K562 (cell line): Measurements from ENCODE around the gene MSGN1. TPM values are rescaled to one million over a fixed set of nuclear protein-coding genes. Genes with fewer than 3 reads are reported as not detected.

Experiments used
- ATAC-seq: fragments of 200-7000 bp; cut with Tn5 transposase; 3 replicates; pipeline ENCODE4 v1.9.1; 2020; ENCODE audit warnings: moderate library complexity
- BruUV-seq: library from RNA; stranded (reverse); fragments of 400-500 nt; replicated peaks from 2 replicates; lab custom pipeline; 2021; lab: Mats Ljungman, UMichigan
- CTCF ChIA-PET: fragments of 300-600 bp; formaldehyde crosslinking; extraction: SDS; loops from one replicate; lab custom pipeline; 2021; ENCODE audit warnings: low intra/inter-chr PET ratio; lab: Yijun Ruan, JAX
- POLR2A ChIA-PET: fragments of 300-600, 350-650 bp; sonication (Branson Sonifier 250); formaldehyde crosslinking; extraction: SDS; loops from one replicate; lab custom pipeline; 2021; ENCODE audit warnings: antibody characterized with exemption, inconsistent platforms; lab: Yijun Ruan, JAX
- DNase-seq, 4 experiments: peaks; one replicate each; pipeline versions ENCODE4 v3.0.0 to v3.0.0-alpha.2; 2011 to 2018; ENCODE audit warnings: low spot score in 3 of 4, mixed read lengths in 3 of 4; ENCODE audit errors: extremely low read depth in 1 of 4
- FAIRE-seq: peaks from 2 replicates; lab custom pipeline; 2011; peaks lifted over from hg19 to GRCh38; lab: Jason Lieb, UNC
- H2AFZ ChIP-seq: 2 replicates; pipeline ENCODE4 v1.6.0; 2011; ENCODE audit warnings: low read depth, low read length, control low read depth, inconsistent platforms
- H3K27ac ChIP-seq: fragments of 200-600 bp; 3 replicates; pipeline ENCODE4 v1.8.0; 2011; ENCODE audit warnings: low read depth, mild to moderate bottlenecking, control low read depth, inconsistent platforms, low read length, moderate library complexity, mixed read lengths; ENCODE audit errors: extremely low read depth
- H3K27me3 ChIP-seq, 2 experiments: fragments of 300-600 bp in 1 of 2; 2 replicates in 1 of 2; 3 replicates in 1 of 2; pipeline versions ENCODE4 v1.6.0 to v1.8.0; 2011; ENCODE audit warnings: inconsistent platforms in 2 of 2, low read length in 2 of 2, mild to moderate bottlenecking in 1 of 2, mixed read lengths in 1 of 2, moderate library complexity in 1 of 2; ENCODE audit not compliant: control insufficient read depth in 2 of 2, insufficient read depth in 2 of 2
- H3K36me3 ChIP-seq: fragments of 300-600 bp; 3 replicates; pipeline ENCODE4 v1.8.0; 2011; ENCODE audit warnings: mild to moderate bottlenecking, low read length, inconsistent platforms; ENCODE audit not compliant: control insufficient read depth, insufficient read depth
- H3K4me1 ChIP-seq, 2 experiments: fragments of 200-600 bp in 1 of 2; replicated peaks in 1 of 2; 2 replicates in 1 of 2; 3 replicates in 1 of 2; pipeline versions ENCODE4 v1.5.1 to v1.8.0; 2011; ENCODE audit warnings: inconsistent platforms in 2 of 2, low read length in 2 of 2, mild to moderate bottlenecking in 1 of 2, mixed read lengths in 1 of 2, moderate library complexity in 1 of 2; ENCODE audit not compliant: control insufficient read depth in 2 of 2, insufficient read depth in 2 of 2
- H3K4me2 ChIP-seq: 2 replicates; pipeline ENCODE4 v1.6.1; 2011; ENCODE audit warnings: low read length, control low read depth, inconsistent platforms, mixed read lengths; ENCODE audit not compliant: insufficient read depth
- H3K4me3 ChIP-seq: fragments of 200-600 bp; sonication (generic), shearing (Covaris generic); 2 replicates; pipeline ENCODE4 v1.5.1; 2016; ENCODE audit warnings: control low read depth, inconsistent platforms
- H3K79me2 ChIP-seq: fragments of 200-600 bp; 3 replicates; pipeline ENCODE4 v1.8.0; 2011; ENCODE audit warnings: low read length, inconsistent platforms; ENCODE audit not compliant: control insufficient read depth, insufficient read depth
- H3K9ac ChIP-seq, 2 experiments: 2 replicates each; pipeline versions ENCODE4 v1.6.0 to v1.6.1; 2011; ENCODE audit warnings: low read depth in 2 of 2, low read length in 2 of 2, control low read depth in 1 of 2, inconsistent platforms in 1 of 2, mild to moderate bottlenecking in 1 of 2, mixed read lengths in 1 of 2; ENCODE audit not compliant: insufficient read depth in 1 of 2
- H3K9me1 ChIP-seq: one replicate; pipeline ENCODE4 v1.6.0; 2011; ENCODE audit warnings: inconsistent platforms, mild to moderate bottlenecking, low read length, moderate library complexity; ENCODE audit not compliant: control insufficient read depth, insufficient read depth
- H3K9me3 ChIP-seq: replicated peaks from 2 replicates; pipeline ENCODE4 v1.5.1; 2011; ENCODE audit warnings: low read depth, low read length, inconsistent platforms; ENCODE audit not compliant: control insufficient read depth, insufficient read depth
- H4K20me1 ChIP-seq: replicated peaks from 2 replicates; pipeline ENCODE4 v1.6.1; 2011; ENCODE audit warnings: low read length, inconsistent platforms, mixed read lengths; ENCODE audit not compliant: control insufficient read depth, insufficient read depth
- ELF2 ChIP-seq: fragments of 250-450 bp; sonication (Bioruptor Pico); IDR thresholded peaks from 2 replicates; pipeline ENCODE4 v1.5.0; 2021; ENCODE audit warnings: mild to moderate bottlenecking
- ESRRB ChIP-seq: fragments of 250-450 bp; sonication (Bioruptor Pico); IDR thresholded peaks from 2 replicates; pipeline ENCODE4 v1.5.0; 2020; ENCODE audit warnings: mild to moderate bottlenecking, moderate library complexity, borderline replicate concordance
- JUNB ChIP-seq: fragments of 450-650 bp; formaldehyde crosslinking; conservative IDR thresholded peaks from 2 replicates; pipeline ENCODE4 v1.4.0; 2020; ENCODE audit warnings: mild to moderate bottlenecking
- NBN ChIP-seq: fragments of 450-650 bp; IDR thresholded peaks from 2 replicates; pipeline ENCODE4 v1.6.1; 2016; ENCODE audit warnings: low read depth, mild to moderate bottlenecking
- TAF1 ChIP-seq: IDR thresholded peaks from 2 replicates; pipeline ENCODE4 v1.6.1; 2011; ENCODE audit warnings: mild to moderate bottlenecking, low read length, moderate library complexity; ENCODE audit not compliant: insufficient read depth, control insufficient read depth, severe bottlenecking; ENCODE audit errors: extremely low read depth
- ZNF316 ChIP-seq: fragments of 450-650 bp; IDR thresholded peaks from 2 replicates; pipeline ENCODE4 v1.6.1; 2016
- ZNF324 ChIP-seq: fragments of 250-450 bp; sonication (Bioruptor Pico); IDR thresholded peaks from 2 replicates; pipeline ENCODE4 v1.4.0; 2020; ENCODE audit warnings: mild to moderate bottlenecking
- WGBS: fragments of 100-300 bp; shearing (Covaris generic); methylation state at CpG from one replicate; pipeline ENCODE4 v1.1.6; 2016; ENCODE audit warnings: low coverage, mixed read lengths; ENCODE audit not compliant: insufficient coverage; ENCODE audit errors: missing lambda C conversion rate; 5-methylcytosine and 5-hydroxymethylcytosine counted together
- in situ Hi-C: fragments of 300-500 bp; cut with MboI; formaldehyde crosslinking; loops from 4 replicates; pipeline ENCODE4 v1.15.0; 2018; ENCODE audit warnings: inconsistent platforms, mixed read lengths
- intact Hi-C: fragments of 100-400 bp; cut with micrococcal nuclease; formaldehyde crosslinking; loops from 2 replicates; pipeline ENCODE4 v1.14.2; 2022
- polyA plus RNA-seq, 8 experiments: library from polyadenylated mRNA; depleted of rRNA in 4 of 8; stranded (reverse) in 5 of 8; unstranded in 3 of 8; fragments of >200 nt; fragmentation: Nextera tagmentation in 2 of 8; fragmentation: Illumina TruSeq in 1 of 8; extraction: Ambion mirVana in 2 of 8; extraction: Trizol in 1 of 8; gene quantifications; 2 replicates each; pipeline versions ENCODE4 v1.2.1 to v1.2.3, GENCODE V29; 2011 to 2014; ENCODE audit warnings: inconsistent platforms in 1 of 8, missing spikeins in 1 of 8
- total RNA-seq, 7 experiments: library from RNA; depleted of rRNA in 6 of 7; stranded (reverse); fragments of >200 nt in 6 of 7; fragmentation: Illumina TruSeq in 2 of 7; extraction: Trizol in 2 of 7; gene quantifications; 2 replicates each; pipeline versions ENCODE4 v1.2.1 to v1.2.3, GENCODE V29; 2011 to 2021; ENCODE audit warnings: low replicate concordance in 1 of 7
- TF ChIP-seq, protein P1 (sequence below): fragments of 450-650 bp; formaldehyde crosslinking; IDR thresholded peaks from 2 replicates; pipeline ENCODE4 v1.4.0; 2020; ENCODE audit warnings: mild to moderate bottlenecking, moderate library complexity

MSGN1 gene
- total and polyA plus RNA-seq, 9 of the 15 experiments (the other 6 are each of a cell fraction or from before 2014, with no cell fraction given), result not detected

DNA sequence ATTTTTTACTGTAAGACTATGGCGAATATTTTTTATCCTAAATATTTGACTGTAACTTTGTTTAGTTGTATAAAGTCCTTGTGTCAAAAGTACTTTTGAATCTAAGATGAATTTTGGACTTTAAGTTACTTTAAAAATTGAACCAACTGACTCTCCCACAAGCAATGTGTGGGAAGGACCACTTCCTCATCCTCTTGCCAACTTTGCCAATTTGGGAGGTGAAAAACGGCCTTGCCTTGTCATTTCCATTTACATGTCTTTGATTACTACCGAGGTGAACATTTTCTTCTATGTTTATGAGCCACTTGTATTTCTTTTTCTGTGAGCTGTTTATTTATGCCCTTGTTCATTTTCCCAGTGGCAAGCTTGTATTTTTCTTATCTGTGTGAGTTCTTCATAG is 12.8 kb upstream of the MSGN1 start:
- Histone ChIP-seq H3K79me2 (no peaks in the 10 kb centered on the region), H3K4me1 (no peaks in the 10 kb centered on the region), H3K4me2 (no peak overlapping the region), H3K27ac (no peak overlapping the region), H4K20me1 (no peaks in the 10 kb centered on the region), H3K9me1 (no peaks in the 10 kb centered on the region), H3K36me3 (no peaks in the 10 kb centered on the region)
- no peak for ATAC-seq
- ChIA-PET POLR2A (no interaction called here), CTCF (interaction anchor here (0.6 kb wide), 1 partner anchor 75 kb away, joined by 4 read pairs; the partner anchor contains the start of gene KCNS3)
- BruUV-seq, result no TSS peak
- FAIRE-seq, result no peak
- 0% methylated on average over 3 of the region's 3 CpGs for WGBS
- no peak for TF ChIP-seq JUNB (CRISPR knock-in tag)
- no peak for TF ChIP-seq ZNF324 (CRISPR knock-in tag)
- TF ChIP-seq TAF1, result no peak
- TF ChIP-seq NBN, result no peak
- no peak for TF ChIP-seq ESRRB (CRISPR knock-in tag)
- no peak for TF ChIP-seq ZNF316
- TF ChIP-seq, protein P1, sequence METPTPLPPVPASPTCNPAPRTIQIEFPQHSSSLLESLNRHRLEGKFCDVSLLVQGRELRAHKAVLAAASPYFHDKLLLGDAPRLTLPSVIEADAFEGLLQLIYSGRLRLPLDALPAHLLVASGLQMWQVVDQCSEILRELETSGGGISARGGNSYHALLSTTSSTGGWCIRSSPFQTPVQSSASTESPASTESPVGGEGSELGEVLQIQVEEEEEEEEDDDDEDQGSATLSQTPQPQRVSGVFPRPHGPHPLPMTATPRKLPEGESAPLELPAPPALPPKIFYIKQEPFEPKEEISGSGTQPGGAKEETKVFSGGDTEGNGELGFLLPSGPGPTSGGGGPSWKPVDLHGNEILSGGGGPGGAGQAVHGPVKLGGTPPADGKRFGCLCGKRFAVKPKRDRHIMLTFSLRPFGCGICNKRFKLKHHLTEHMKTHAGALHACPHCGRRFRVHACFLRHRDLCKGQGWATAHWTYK, result no peak
- no peak for TF ChIP-seq ELF2 (CRISPR knock-in tag)
- TF ChIP-seq, all 486 proteins: peak for 0
- DNase-seq, result no peak
- no peak overlapping the region for H3K4me3 ChIP-seq
- intact Hi-C loops (no loop called here), in situ Hi-C loops (no loop called here)
- no peak overlapping the region for H2AFZ ChIP-seq
- H3K27me3 ChIP-seq, result peaks cover 7 to 18% of the 10 kb centered on the region in 2 experiments; a peak in 3 of 5 replicates
- no peaks in the 10 kb centered on the region for H3K9me3 ChIP-seq
- H3K9ac ChIP-seq, result no peak overlapping the region
